GM18526 (cell line): ENCODE measurements around the gene FCN2.
A peak's percentile ranks its signal among the peaks of the same experiment; 100 is the strongest.

Experiments
- POLR2A ChIP-seq: IDR thresholded peaks from 3 replicates; pipeline ENCODE4 v1.6.1; 2011; ENCODE audit not compliant: insufficient read length; ENCODE audit errors: extremely low read depth

FCN2 gene

GRCh38 chr9:134918646-134919045, 38.0 kb downstream of the FCN2 start:
- TF ChIP-seq POLR2A: no peak

GRCh38 chr9:134919303-134919702, 38.7 kb downstream of the FCN2 start:
- no peak for TF ChIP-seq POLR2A

GRCh38 chr9:134922066-134922931, 41.7 kb downstream of the FCN2 start:
- no peak for TF ChIP-seq POLR2A

- TF ChIP-seq POLR2A: no peak
These were observed 42.3 kb downstream of the FCN2 start for GRCh38 chr9:134922932-134923240.

GRCh38 chr9:134923466-134923865, 42.9 kb downstream of the FCN2 start:
- no peak for TF ChIP-seq POLR2A

GRCh38 chr9:134925011-134925511, 44.5 kb downstream of the FCN2 start:
- no peak for TF ChIP-seq POLR2A

GRCh38 chr9:134928436-134929192, 48.0 kb downstream of the FCN2 start:
- peak; percentile 9 for TF ChIP-seq POLR2A

- no peak for TF ChIP-seq POLR2A
These were observed 48.9 kb downstream of the FCN2 start for GRCh38 chr9:134929193-134930158.

GRCh38 chr9:134930398-134930797, 49.8 kb downstream of the FCN2 start:
- peak; percentile 62 for TF ChIP-seq POLR2A

GRCh38 chr9:134932171-134932570, 51.6 kb downstream of the FCN2 start:
- TF ChIP-seq POLR2A: no peak

- no peak for TF ChIP-seq POLR2A
These were observed 52.0 kb downstream of the FCN2 start for GRCh38 chr9:134932606-134933005.

GRCh38 chr9:134933076-134933659, 52.6 kb downstream of the FCN2 start:
- no peak for TF ChIP-seq POLR2A

GRCh38 chr9:134935056-134935640, 54.5 kb downstream of the FCN2 start:
- no peak for TF ChIP-seq POLR2A

- TF ChIP-seq POLR2A: no peak
These were observed 55.2 kb downstream of the FCN2 start for GRCh38 chr9:134935701-134936345.
